NCI-H2196 treated with DMSO at 0.1 percent for 48 hours (cell line): Measurements from ENCODE around the gene MGLL.

Experiments
- DNase-seq: peaks from one replicate; lab custom pipeline; 2025; ENCODE audit not compliant: unreplicated experiment; lab: John Stamatoyannopoulos, UW

The MGLL gene

DNA sequence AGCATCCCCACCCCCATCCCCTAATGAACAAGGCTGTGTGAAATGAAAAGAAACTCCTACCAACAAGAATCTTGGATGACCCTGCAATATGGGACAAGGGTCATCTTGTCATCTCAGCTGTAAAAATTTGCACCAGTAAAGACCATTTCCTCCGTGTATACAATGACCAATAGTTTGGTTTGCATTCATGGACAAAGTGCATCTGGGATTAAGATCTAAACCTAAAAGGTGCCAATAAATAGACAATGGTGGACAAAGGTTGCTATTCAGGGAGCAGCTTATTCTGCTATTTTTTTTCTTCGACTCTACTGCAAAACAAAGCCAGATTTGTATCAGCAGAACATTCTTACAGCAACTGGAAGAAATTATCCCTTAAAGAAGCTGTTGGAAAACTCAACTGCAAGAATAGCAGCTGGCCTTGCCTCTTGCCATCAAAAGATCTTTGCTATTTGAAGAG lies 8.0 kb downstream of the MGLL start:
- no peak for DNase-seq

DNA sequence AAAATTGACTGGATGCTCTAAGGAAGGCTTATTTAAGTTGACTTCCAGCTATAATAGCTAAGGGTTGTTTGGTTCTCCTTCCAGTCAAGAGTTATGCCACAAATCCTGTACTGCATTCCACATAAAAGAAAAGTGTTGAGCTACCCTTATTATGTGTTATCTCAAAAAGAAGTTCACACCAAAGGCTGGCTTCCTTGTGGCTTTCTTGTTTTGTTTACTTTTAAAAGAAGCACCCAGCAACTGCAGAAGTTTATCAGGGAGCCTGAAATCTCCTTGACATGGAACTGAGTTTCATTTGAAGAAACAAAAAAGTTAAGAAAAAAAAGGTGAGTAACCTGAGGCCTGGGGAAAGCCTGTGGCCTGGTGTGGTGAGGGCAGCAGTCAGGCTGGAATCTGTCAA lies 10.2 kb downstream of the MGLL start:
- no peak for DNase-seq

DNA sequence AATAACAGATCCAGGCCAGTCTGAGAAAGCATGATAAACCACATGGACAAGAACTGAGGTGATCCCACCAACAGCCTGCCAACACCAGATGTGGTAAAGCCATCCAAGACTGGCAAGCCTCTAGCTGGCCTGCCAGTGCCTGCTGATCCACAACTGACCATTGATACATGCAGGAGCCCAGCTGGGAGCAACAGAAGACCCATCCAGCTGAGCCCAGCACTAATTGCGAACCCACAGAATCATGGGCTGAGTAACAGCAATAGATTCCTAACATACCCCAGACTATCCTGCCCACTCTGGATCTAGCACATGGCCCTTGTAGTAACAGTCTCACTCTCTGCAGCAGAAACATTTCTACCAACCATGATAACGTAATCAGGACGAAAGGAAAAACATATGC lies 10.6 kb downstream of the MGLL start:
- DNase-seq: no peak

DNA sequence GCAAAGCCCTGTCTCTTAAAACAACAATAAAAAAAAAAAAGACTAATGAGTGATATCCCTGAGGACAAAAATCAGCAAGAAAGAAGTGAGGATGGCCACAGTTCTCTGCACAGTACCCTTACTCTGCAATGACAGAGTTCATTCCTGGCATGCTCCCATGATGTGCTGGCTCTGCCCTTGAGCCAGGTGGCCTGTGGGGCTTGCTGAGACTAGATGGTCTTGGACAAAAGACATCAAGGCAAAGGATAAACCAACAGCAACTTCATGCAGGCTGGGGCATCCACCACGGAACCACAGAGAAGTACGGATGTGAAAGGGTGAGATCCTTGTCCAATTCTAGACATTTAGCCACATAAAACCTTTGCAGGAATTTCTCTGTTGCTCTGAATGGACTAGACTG lies 12.7 kb downstream of the MGLL start:
- no peak for DNase-seq

DNA sequence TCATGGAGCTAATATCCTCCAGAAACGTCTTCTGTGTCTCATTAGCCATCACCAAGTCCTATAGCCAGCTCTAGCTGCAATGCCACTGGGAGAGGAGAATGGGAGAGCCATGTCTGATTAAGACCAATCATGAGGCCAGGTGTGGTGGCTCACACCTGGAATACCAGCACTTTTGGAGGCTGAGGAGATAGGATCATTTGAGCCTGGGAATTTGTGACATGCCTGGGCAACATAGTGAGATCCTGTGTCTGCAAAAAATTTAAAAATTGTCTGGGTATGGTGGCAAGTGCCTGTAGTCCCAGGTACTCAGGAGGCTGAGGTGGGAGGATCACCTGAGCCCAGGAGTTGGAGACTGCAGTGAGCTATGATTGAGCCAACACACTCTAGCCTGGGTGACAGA lies 13.1 kb downstream of the MGLL start:
- no peak for DNase-seq

DNA sequence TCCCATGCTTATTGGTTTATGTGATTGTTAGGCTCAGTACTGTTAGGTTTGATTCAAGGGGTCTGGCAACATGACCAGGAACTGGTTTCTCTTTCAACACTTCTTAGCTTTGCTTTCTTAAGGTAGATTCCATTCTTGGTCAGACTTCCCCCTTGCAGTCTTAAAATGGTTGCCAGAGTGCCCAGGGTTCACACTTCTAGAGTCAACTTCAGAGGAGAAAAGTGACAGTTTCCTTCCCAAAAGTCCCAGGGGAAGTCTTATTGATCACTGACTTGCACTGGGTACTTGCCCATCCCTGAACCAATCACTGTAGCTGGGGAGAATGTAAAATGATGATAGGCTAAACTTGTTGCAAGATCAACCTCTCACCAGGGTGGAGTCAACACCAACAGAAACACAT lies 14.1 kb downstream of the MGLL start:
- no peak for DNase-seq

DNA sequence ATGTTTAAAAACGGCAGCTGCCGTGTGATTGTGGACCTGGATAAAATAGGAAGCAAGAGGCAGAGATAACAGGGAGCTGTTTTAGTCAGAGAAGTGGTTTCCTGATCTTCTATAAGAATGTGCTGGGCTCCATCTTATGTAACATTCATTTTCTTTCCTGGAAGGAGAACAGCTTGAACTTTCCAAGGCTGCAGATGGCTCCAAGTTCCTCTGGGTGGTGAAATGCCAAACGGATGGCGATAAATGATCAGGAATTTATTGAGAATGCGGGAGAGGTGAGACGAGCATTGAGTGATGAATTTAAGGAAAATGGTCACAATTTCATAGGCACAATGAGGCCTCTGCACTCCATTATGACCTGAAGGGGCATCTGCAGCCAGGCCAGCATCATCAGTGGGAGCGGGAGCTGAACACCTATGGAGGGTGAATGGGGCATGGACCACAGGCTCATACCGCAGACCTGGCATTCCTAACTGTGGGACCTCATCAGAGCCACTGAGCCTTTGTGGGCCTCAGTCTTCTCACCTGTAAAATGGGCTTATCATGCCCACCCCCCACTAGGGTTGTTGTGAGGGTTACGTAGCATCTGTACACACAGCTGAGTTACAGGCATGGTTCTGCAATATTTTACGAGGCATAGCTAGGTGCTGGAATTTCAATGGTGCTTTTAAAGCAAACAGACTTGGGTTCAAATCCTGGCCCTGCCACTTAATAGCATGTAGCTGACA lies 17.1 kb downstream of the MGLL start:
- DNase-seq: no peak

DNA sequence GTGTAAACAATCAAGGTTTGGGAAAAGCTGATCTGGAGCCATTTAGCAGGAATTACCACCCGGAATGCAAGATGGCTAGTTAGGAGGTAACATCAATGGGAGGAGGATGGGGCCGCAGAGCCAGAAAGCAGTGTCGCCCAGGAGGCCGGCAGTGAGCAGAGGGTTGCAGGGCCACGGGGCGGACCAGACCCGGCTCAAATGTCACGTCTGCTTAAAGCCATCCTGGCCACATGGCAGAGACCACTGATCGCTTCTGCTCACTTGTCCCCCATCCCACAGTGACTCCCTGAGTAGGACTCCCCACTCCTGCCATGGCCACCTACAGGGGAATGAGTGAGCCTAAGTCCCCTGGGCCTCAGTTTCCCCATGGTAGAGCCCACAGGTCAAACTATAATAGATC lies 18.2 kb downstream of the MGLL start:
- no peak for DNase-seq

DNA sequence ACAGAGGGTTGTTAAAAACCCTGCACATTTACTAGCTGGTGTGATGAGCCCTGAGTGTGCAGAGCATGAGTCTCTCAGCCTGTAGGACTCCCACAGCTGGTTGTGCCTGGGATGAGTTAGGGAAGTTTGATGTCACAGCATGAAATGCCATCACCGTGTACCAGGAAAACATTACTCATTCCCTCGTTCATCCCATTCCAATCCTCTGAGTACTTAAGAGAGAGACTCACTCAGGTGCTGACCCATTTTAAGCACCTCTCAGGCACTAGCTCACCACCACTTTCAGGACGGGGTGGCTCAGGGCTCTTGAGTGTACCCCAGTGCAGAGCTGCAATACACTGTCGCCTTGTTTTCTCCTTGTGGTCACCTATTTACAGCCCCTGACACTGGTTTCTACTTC lies 18.7 kb downstream of the MGLL start:
- DNase-seq: no peak

DNA sequence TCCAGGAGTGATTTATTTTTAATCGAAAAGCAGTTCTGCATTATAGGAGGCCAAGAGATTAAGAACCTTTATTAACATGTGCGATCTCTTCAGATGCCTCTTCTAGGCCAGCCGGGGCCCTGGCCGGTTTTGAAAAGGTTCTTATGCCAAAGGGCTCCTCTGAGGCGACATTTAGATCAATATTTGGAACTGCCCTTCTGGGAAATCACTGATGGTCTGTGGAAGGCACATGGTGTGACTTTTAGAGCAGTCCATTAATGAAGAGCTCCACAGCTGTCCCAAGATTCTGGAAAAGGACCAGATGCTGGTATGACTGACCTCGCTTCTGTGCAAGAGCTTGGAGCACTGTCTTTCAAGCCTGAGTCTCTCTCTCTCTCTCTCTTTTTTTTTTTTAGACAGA lies 19.7 kb downstream of the MGLL start:
- no peak for DNase-seq

DNA sequence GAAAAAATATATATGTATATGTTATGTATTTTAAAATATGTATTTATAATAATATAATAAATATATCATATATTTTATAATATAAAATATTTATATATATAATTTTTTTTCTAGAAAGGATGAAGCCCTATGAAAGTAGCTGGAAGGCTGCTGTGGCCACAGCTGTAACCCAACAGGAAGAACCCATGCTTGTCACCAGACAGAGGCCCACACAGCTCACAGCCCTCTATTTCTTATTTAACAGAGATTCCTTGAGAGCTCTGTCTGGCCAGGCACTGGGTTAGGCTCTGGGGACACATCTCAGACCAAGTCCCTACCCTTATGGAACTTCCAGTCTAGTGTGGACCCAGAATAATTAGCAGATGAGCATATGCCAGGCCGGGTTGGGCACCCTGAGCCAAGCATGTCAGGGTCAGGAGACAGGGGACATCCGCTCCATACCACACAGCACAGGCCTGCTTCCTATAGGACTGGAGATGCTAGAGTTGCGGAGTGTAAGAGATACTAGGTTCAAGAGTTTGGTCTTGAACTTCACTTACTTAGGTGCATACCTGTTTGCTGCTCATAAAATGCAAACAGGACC lies 20.5 kb downstream of the MGLL start:
- DNase-seq: no peak

DNA sequence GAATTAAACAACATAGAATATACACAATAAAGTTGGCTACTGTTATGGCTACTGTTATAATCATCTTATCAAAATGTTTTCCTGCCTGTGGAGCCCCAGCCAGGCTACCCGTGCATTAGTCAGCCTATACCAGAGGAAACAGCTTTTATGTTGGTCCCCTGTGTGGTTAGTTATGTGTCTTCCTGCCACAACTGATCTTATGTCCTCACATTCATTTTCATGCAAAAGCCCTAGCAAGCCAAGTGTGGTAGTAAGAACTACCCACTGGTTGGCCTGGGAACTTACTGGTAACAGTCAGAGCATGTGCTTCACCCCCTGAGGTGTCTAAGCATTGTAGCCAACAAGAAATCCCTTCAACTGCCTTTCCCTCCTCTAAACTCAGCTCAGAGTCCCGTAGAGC lies 21.8 kb downstream of the MGLL start:
- DNase-seq: no peak

DNA sequence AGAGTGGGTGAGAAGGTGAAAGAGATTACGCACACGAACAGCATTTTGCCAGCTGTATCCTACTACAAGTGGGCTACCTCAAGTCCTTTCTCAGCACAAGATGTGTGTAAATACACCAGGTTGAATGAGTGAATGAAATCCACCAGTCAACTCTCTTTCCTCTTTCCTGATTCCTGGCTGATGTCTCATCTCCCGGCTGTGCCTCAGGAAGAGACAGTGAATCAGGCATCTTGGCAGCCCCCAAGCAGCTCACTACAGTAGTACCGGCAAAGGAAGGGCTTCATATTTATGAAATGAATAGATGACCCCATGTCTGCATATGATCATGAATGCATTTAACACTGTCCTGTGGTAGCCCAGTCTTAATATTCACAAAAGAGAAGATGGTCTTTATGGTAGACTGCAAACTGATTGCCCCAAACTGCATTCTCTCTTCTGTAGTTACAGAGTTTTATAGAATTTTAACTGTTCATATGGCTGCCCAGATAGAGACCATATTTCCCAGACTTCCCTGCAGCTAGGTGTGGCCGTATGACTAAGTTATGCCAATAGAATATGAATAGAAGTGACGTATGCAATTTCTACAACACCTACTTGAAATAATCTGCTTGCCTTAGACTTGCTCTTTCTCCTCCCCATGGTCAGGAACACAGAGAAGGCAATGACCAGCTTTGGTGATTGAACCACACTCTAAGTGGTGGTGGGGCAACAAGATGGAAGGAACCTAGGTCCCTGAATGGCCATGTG lies 22.7 kb downstream of the MGLL start:
- DNase-seq: no peak

DNA sequence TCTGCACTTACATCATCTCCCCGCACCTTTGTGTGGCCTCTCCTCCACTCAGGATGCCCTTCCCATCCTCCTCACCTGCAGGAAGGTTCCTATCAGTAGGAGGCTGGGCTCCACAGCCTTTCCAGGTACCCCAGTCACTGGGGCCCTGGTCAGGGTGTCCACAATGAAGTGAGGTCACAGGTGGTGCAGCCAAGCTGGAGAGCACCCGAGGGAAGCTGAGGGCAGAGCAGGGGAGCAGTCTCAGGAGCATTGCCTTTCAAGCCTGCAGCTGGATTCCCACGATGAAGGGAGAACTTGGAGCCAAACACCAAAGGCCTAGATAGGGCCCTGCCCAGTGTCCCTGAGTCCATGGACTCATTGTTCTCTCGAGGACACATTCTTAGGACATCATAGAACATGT lies 23.6 kb downstream of the MGLL start:
- DNase-seq: no peak

DNA sequence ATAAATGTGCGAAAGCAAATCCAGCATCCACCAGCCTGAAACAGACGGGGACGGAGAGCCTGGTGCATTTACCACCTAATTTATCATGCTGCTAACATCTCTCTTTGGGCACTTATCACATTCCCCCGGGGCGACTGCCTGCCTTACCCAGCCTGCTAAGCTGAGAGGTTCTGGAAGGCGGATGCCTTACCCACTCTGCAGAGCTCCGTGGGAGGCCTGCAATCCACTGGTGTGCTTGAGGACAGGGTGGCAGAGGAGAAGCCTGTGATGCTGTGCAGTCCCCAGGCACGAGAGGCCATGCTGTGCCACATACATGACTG lies 25.5 kb downstream of the MGLL start:
- no peak for DNase-seq

DNA sequence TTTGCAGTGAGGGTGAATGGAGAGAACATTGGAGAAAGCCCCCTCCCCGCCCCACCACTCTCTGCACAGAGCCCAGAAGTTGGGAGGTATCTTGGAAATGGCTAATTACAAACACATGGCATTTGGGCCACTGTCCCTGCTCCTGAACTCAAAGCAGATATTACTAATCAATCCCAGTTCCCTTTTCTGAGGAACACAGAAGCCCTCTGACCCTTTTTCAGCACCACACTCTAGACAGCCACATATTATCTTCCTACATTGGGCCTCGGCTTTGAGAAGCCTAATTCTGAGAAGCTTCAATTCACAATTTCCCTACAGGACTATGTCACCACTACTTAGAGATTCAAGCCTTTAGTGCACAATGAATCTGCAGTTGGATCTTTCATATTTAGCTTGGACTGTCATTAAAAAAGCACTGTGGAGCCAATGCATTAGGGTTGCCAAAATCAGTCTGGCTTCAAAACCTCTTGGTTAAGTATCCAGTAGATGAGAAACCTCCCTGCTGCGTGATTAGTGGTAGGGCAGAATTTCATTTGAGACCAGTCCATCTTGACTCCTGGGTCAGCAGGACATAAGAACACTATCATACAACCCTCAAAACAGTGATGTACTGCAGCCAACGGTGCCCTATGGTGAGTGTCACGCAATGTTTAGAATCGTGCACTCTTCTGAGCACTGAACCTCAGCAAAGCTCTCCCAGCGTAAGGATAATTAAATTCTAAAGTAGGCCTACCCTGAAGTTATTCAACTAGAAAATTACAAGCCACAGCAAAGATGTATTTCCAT lies 26.1 kb downstream of the MGLL start:
- DNase-seq: no peak

DNA sequence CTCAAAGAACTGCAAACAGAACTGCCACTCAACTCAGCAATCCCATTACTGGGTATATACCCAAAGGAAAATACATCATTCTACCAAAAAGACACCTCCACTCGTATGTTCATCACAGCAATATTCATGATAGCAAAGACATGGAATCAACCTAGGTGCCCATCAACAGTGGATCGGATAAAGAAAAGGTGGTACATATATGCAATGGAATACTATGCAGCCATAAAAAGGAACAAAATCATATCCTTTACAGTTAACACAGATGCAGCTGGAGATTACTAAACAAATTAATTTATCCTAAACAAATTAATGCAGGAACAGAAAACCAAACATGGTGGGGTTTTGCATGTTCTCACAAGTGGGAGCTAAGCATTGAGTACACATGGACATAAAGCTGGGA lies 27.3 kb downstream of the MGLL start:
- no peak for DNase-seq

DNA sequence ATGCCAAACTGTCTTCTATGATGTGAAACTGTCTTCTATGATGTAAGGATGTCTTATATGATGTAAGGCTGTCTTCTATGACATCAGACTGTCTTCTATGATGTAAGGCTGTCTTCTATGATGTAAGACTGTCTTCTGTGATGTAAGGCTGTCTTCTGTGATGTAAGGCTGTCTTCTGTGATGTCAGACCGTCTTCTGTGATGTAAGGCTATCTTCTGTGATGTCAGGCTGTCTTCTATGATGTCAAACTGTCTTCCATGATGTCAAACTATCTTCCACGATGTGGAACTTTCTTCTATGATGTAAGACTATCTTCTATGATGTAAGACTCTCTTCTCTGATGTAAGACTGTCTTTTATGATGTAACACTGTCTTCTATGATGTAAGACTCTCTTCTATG lies 27.9 kb downstream of the MGLL start:
- no peak for DNase-seq

DNA sequence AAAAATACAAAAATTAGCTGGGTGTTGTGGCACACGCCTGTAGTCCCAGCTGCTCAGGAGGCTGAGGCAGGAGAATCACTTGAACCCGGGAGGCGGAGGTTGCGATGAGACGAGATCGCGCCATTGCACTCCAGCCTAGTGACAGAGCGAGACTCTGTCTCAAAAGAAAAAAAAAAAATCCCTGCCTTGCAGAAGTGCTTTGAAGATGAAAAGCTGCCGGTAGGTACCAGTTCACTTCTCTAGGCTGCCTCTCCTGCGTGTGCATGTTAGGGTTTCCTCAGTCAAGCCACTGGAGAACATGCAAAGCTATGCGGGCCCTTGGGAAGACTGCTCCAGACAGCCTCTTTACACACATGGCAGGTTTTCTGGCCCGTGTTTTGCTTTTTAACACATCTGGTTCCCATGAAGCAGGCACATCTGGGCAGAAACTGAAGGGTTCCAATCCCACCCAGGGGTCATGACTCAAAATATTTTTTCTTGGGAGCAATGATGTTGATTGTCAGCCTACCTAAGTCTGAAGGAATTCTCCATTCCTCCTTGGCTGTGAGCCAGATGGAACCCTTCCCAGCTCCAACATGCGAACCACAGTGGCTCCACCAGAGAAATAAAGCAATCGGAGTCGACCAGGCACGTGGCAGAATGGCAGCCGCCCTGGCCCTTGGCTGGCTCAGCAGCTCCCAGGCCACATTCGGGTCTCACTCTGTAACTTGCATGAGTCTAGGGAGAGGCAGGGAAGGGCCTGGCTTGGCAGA lies 29.6 kb downstream of the MGLL start:
- no peak for DNase-seq

DNA sequence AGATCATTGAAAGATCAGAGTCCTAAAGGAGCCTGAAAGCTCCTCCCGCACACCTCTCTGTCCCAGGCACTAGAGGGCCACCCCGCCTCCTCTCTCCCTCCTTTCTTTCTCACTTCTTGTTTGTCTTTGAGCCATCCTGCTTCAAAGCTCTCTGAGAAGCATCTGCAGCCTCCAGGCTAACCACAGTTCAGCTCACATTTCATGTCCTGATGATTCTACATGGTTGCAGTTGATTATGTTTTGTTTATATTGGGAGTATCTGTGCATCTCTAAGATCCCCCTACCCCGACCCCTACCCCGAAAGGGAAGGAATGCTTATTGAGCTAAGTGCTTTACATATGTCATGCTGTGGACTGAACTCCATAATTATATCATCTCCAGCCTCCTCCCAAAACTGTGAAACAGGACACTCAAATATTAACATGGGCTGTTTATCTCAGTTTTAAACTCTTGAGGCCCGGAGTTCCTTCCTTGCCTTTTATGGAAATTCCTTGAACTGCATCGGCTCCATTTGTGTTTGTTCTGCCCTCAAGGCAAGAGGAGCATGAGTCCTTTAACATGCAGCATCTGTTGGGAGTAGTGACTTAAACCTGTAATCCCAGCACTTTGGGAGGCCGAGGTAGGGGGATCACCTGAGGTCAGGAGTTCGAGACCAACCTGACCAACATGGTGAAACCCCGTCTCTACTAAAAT lies 30.9 kb downstream of the MGLL start:
- peak; percentile 67 for DNase-seq

DNA sequence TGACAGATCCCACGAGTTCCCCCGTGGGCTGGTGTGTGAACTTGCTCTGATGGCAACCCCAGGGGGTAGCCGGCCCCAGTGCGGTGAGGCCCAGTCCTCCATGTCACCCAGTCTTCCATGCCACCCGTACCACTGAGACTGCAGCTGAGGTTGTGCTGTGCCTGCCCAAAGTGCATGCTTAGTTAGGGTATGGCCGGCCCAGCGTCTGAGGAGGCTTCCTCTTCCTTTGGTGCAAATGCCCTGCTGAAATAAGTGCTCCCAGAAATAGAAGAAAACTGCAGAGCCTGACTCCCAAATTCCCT lies 31.5 kb downstream of the MGLL start:
- DNase-seq: no peak
